Hepatocyte (in vitro differentiated cells): ENCODE data around the gene TMPRSS11A.

Experiments
- CTCF ChIP-seq: fragments of 200-600 bp; sonication (generic); IDR thresholded peaks from 2 replicates; pipeline ENCODE4 v1.5.1; 2016; ENCODE audit warnings: antibody characterized with exemption, mild to moderate bottlenecking; ENCODE audit not compliant: poor library complexity
- EZH2 ChIP-seq: fragments of 200-600 bp; sonication (generic); IDR thresholded peaks from 2 replicates; pipeline ENCODE4 v1.6.1; 2016; ENCODE audit warnings: antibody characterized with exemption, mild to moderate bottlenecking, borderline replicate concordance
- EZH2phosphoT487 ChIP-seq: fragments of 200-600 bp; sonication (generic); IDR thresholded peaks from one replicate; pipeline ENCODE4 v1.6.1; 2018; ENCODE audit warnings: antibody characterized with exemption, mild to moderate bottlenecking, low read depth, moderate library complexity; ENCODE audit not compliant: unreplicated experiment, severe bottlenecking

- TF ChIP-seq CTCF (no peak), EZH2 (no peak), EZH2phosphoT487 (no peak)
Observed at GRCh38 chr4:67897686-67898085, 65.6 kb downstream of the TMPRSS11A start.
